Measurements from ENCODE around the gene SELENON. TPM values are rescaled to one million over a fixed set of nuclear protein-coding genes. Genes with fewer than 3 reads are reported as not detected.

Gene SELENON
- total and polyA plus RNA-seq, 2 of the 4 experiments (the other 2 are of a cell fraction): 9.1 to 114 TPM

GRCh38 chr1:25800703-25801377 is 847 bp downstream of the SELENON start:
- Histone ChIP-seq H3K4me2 (ENCODE audit: low read depth, low read length) (peak overlapping the region; percentile 91), H4K5ac (ENCODE audit: low read depth, low read length) (peak overlapping the region; percentile 18; the same call in 1 of the 2 replicates), H3K27me3 (ENCODE audit: control insufficient read depth, insufficient read depth, low read length) (no peaks in the 10 kb centered on the region), H3K9me3 (ENCODE audit: control insufficient read depth, insufficient read depth, low read length) (no peaks in the 10 kb centered on the region), H3K27ac (ENCODE audit: insufficient read depth, low read length) (peak overlapping the region; percentile 71), H3K9me1 (ENCODE audit: insufficient read depth, low read length) (peaks cover 9% of the 10 kb centered on the region), H3K36me3 (ENCODE audit: control insufficient read depth, insufficient read depth, low read length) (peaks cover 6% of the 10 kb centered on the region; the same call in 1 of the 2 replicates), H2BK15ac (ENCODE audit: low read depth, low read length) (no peak overlapping the region; the same call in 2 of the 3 replicates), H3K56ac (ENCODE audit: extremely low read depth, insufficient read depth, low read length) (no peak overlapping the region), H4K20me1 (ENCODE audit: insufficient read depth, low read length) (peaks cover 7% of the 10 kb centered on the region; the same call in 1 of the 2 replicates), H2AFZ (replicated peaks; ENCODE audit: low read length, poor library complexity) (peak overlapping the region; percentile 84), H3K9ac (ENCODE audit: low read depth, low read length) (peak overlapping the region; percentile 97), H2BK5ac (ENCODE audit: low read depth, low read length, poor library complexity, severe bottlenecking) (peak overlapping the region; percentile 19), H4K8ac (ENCODE audit: low read depth in 2 of 2, low read length in 2 of 2) (peak overlapping the region in 1 of 2 experiments; percentile 74; a peak in 2 of 4 replicates), H4K91ac (ENCODE audit: insufficient read depth, low read depth, low read length) (0 out of 2 replicates have a peak overlapping the region, but pooled peaks have one; percentile 51), H3K4me3 (ENCODE audit: insufficient read depth, low read depth, low read length) (peak overlapping the region; percentile 87), H3K18ac (ENCODE audit: low read depth, low read length) (peak overlapping the region; percentile 55; the same call in 1 of the 2 replicates), H2AK5ac (ENCODE audit: low read depth, low read length) (peak overlapping the region; percentile 37), H3K79me1 (ENCODE audit: low read depth in 1 of 2, low read length in 2 of 2) (peaks cover 28 to 43% of the 10 kb centered on the region in 2 experiments), H2BK120ac (ENCODE audit: low read depth, low read length) (no peak overlapping the region), H3K4ac (ENCODE audit: low read depth, low read length) (peak overlapping the region; percentile 52), H2BK20ac (ENCODE audit: low read depth, low read length) (no peak overlapping the region), H3K23ac (ENCODE audit: low read depth, low read length) (peak overlapping the region; percentile 93), H2AK9ac (replicated peaks; ENCODE audit: low read depth, low read length, poor library complexity) (peak overlapping the region; percentile 35), H3K4me1 (ENCODE audit: control insufficient read depth, insufficient read depth, low read length) (peaks cover 9% of the 10 kb centered on the region), H3K14ac (replicated peaks; ENCODE audit: low read depth, low read length) (peak overlapping the region; percentile 6)
- WGBS, 2 experiments (ENCODE audit: extremely low coverage in 2 of 2, insufficient read length in 1 of 2): 50% methylated on average over 5 of the region's 15 CpGs; no CpG with 5 or more reads in 1 of the 2 experiments
- ChIA-PET CTCF (interaction anchor here (0.6 kb wide), 1 partner anchor 12 kb away, joined by 3 read pairs; no protein-coding TSS in a partner anchor), POLR2A (ENCODE audit: unreplicated experiment) (no interaction called here)
- no peak for DNase-seq
- TF ChIP-seq SMC3 (IDR thresholded peaks at IDR 0.05; ENCODE audit: low read depth, low read length) (no peak), MAFK (IDR thresholded peaks at IDR 0.05; ENCODE audit: low read depth, low read length) (no peak), RAD21 (IDR thresholded peaks at IDR 0.05; ENCODE audit: low read length) (no peak), USF2 (IDR thresholded peaks at IDR 0.05; ENCODE audit: low read depth, low read length) (no peak)
- in situ Hi-C loops (cut with MboI; ENCODE audit: low sequenced_read_pairs): loop anchor here (25.0 kb wide), 2 partner anchors 389 to 564 kb away; partner anchors contain the start of genes RHCE, RSRP1 and SYF2
- dilution Hi-C loops (cut with HindIII; ENCODE audit: low sequenced_read_pairs, unreplicated experiment): no loop called here
- intact Hi-C loops (cut with micrococcal nuclease): no loop called here
- BruUV-seq (replicated peaks): no TSS peak
- peak; percentile 9 for ATAC-seq (ENCODE audit: low read depth)
